Kidney glomerular epithelial cell (primary cell): ENCODE measurements around the gene ZNF224.

Source experiments
- DNase-seq: peaks from one replicate; lab custom pipeline; 2025; lab: John Stamatoyannopoulos, UW

Gene ZNF224

GRCh38 chr19:44131955-44132354 is 37.8 kb downstream of the ZNF224 start:
- DNase-seq: no peak

GRCh38 chr19:44141191-44142058 is 47.3 kb downstream of the ZNF224 start, which contains the start of gene ZNF234:
Gene ZNF234, plus strand, starts transcription at chr19:44141554. Its CDS starts 3,079 bp downstream, at chr19:44144633.
- peak; percentile 73 for DNase-seq

- DNase-seq: no peak
Measured at GRCh38 chr19:44142059-44142433, 47.9 kb downstream of the ZNF224 start.

- DNase-seq: no peak
Measured at GRCh38 chr19:44149776-44150175, 55.6 kb downstream of the ZNF224 start.

GRCh38 chr19:44151491-44151890 is 57.3 kb downstream of the ZNF224 start:
- DNase-seq: no peak

GRCh38 chr19:44156475-44156874 is 62.3 kb downstream of the ZNF224 start:
- DNase-seq: no peak
